HG02763 (cell line): ENCODE results near the gene GDPD3.

Source experiments
- ATAC-seq: cut with Tn5 transposase; IDR thresholded peaks from one replicate; pipeline ENCODE4 v1.9.1; 2021; ENCODE audit warnings: mild to moderate bottlenecking, moderate library complexity; ENCODE audit not compliant: unreplicated experiment

The GDPD3 gene

GRCh38 chr16:30060836-30061554 lies 52.3 kb downstream of the GDPD3 start:
- ATAC-seq = no peak

DNA sequence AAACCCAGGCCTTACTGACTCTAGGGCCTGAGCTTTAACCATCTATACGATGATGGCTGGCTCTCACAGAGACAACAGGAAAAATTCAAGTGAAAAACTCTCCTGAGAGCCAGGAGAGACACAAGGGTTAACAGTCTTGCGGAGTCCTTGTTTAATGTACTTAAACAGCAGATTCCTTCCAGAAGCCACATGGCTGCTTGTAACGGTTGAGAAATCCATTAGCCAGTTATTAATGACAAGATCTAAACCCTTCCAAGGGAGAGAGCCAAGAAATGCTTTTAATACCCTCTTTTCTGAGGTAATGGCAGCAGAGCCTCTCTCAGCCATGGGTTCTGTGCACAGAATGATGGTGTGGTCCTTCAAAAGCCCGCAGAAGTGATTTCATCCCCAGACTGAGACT lies 53.0 kb downstream of the GDPD3 start:
- ATAC-seq = no peak

DNA sequence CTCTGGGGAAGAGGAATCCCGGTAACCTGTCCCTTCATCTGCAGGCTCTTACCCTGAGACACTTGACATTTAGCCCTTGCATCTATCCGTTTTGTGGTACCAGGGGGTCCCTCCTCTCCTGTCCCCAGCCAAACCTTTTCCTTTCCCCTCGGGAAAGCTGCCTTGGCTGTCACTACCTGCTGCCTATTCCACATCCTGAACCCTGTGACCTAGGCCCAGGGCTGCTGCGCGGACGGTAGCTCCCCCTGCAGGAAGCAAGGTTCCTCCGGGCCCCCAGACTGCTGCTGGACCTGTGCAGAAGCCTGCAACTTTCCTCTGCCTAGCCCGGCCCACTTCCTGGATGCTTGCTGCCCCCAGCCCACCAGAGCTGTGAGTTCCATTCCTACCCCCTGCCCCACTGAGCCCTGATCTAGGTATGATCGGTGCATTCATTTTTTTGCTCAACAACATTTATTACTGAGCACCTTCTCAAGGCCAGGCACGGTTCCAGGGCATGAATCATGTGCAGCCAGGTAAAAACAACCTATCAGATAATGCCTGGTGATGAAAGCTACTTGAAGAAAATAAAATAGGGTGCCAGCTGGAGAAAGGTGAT lies 58.3 kb downstream of the GDPD3 start:
- ATAC-seq = no peak
